HG02623 (cell line): ENCODE measurements around the gene ADGRE3.
"Not testable (repeated sequence)": the region's sequence is repeated elsewhere in the genome, so short reads cannot be mapped to it uniquely, and the experiment has no call there.

ENCODE experiments used
- ATAC-seq: cut with Tn5 transposase; IDR thresholded peaks from one replicate; pipeline ENCODE4 v1.9.1; 2021; ENCODE audit warnings: moderate library complexity; ENCODE audit not compliant: unreplicated experiment

ADGRE3 gene

GRCh38 chr19:14612242-14612641, 62.4 kb downstream of the ADGRE3 start:
- ATAC-seq = not testable (repeated sequence)

DNA sequence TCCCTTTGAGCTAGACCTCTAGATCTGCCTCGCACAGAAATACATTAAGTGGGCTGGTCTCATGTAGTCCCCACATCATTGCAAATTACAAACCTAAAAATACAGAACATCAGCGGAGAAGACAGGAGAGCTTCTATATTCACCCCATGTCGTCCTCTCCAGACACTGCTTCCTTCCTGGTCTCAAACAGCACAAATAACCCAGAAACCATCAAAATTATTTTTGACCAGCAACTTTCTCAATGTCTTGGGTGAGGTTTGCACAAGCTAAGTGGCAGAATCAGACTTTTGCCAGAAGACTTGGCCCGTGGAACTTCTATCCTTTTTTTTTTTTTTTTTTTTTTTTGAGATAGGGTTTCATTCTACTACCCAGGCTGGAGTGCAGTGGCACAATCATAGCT, 63.6 kb downstream of the ADGRE3 start:
- no peak for ATAC-seq

DNA sequence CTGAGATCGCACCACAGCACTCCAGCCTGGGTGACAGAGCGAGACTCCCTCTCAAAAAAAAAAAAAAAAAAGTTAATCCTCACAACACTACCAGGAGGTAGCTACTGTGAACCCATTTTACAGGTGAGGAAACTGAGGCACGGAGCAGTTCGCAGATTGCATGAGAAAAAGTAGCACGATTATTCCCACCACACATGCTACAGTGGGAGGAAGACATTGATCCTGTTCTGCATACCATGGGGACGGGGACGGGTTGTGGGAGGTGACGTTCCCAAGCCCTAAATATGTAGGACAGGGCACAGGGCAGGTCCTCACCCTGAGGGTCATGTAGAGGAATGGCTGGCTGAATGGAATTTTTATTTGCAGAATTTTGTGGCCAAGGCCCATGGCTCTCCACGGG, 68.0 kb downstream of the ADGRE3 start:
- ATAC-seq = no peak

GRCh38 chr19:14603990-14604387, 70.7 kb downstream of the ADGRE3 start:
- peak; percentile 65 for ATAC-seq

GRCh38 chr19:14599548-14600147, 75.0 kb downstream of the ADGRE3 start:
- no peak for ATAC-seq

GRCh38 chr19:14595558-14595957, 79.1 kb downstream of the ADGRE3 start:
- no peak for ATAC-seq

DNA sequence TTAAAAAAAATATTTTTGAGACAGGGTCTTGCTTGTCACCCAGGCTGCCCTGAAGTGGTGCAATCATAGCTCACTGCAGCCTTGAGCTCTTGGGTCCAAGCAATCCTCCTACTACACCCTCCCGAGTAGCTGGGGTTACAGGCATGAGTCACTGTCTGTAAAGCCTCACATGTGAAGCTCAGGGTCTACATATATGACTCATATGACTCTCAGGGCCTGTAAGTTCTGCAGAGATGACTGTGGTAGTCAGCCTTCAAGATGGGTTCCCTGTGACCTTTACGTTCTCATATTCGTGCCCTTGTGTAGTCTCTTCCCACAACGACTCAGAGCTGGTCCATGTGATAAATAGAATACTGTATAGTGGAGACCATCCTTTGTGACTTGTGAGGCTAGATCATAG, 85.2 kb downstream of the ADGRE3 start:
- not testable (repeated sequence) for ATAC-seq

- peak; percentile 39 for ATAC-seq
These were observed 89.5 kb downstream of the ADGRE3 start for GRCh38 chr19:14585187-14585586.

DNA sequence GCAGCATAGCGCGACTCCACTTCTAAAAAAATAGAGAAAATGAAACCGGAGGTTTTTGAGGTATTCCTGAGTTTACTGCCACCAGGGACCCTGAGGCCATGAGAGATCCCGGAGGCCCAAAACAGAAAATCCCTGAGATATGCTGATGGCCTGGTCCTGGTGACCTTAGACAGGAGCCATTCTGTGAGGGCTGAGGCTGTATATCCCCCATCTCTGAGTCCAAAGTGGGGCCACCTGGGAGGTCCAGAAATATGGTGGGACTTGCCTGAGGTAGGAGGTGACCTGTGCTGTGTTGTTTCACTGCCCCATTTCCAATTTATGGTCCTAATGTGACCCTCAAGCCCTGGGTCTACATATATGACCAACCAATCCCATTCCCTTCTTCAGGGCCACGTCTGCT, 90.3 kb downstream of the ADGRE3 start:
- ATAC-seq = not testable (repeated sequence)

- no peak for ATAC-seq
These were observed 91.7 kb downstream of the ADGRE3 start, which contains the start of gene CLEC17A for GRCh38 chr19:14582894-14583340. Gene CLEC17A, plus strand, starts transcription at chr19:14583084. Its CDS starts 77 bp downstream, at chr19:14583161.

- no peak for ATAC-seq
These were observed 93.9 kb downstream of the ADGRE3 start for GRCh38 chr19:14580623-14581237.

- ATAC-seq = no peak
These were observed 96.7 kb downstream of the ADGRE3 start for GRCh38 chr19:14577885-14578427.

DNA sequence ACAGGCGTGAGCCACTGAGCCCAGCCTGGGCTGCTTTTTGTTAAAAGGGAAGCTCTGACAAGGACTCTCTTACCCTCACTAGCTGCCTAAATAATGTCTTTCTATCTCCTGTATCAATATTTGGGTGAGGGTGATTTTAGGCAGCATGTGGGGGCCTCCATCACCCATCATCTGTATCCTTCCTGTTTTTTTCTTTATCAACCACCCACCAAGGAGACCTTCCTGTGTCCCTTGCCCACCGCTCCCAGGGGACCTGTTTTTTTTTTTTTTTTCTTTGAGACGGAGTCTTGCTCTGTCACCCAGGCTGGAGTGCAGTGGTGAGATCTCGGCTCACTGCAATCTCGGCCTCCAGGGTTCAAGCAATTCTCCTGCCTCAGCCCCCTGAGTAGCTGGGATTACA, 97.4 kb downstream of the ADGRE3 start:
- no peak for ATAC-seq

- no peak for ATAC-seq
These were observed 98.3 kb downstream of the ADGRE3 start for GRCh38 chr19:14576363-14576762.

- no peak for ATAC-seq
These were observed 99.1 kb downstream of the ADGRE3 start for GRCh38 chr19:14575428-14575980.

DNA sequence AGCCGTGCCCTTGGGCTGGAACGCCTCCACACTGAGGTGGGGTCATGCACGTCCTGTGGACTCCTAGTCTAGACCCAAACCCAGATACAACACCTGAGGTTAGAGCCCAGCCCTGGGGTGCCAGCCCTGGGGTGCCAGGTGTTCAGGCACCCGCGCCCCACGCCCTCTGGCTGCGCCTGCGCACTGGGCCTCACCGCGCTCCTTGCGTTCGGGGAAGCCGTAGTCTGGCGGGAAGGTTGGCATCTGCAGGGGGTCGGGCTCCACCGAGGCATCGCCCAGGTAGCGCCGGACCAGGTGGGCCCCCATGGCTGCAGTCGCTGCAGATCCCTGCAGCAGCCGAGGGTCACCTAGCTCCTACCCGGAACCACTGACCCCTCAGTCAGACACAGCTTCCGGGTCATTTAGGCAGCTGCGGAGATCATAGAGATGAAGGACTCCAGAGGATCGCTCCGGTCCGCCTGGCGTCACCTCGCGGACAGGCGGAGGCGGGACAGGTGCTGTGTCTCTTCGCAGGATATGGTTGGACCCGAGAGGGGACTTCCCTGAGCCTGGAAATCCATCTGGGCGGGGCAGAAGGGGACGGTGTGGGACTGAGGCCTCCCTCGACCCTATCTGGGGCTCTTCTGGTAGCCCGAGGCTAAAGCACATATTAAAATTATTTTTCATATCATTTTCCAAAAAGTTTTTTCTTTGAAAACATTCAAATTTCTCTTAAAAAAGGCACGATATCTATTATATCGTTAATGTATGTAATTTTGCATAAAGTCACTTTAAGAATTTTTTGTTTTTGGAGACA, 102.8 kb downstream of the ADGRE3 start, which contains the start of gene NDUFB7:
Gene NDUFB7, minus strand, starts transcription at position 372 of the 796 bp plus-strand sequence. Its CDS starts 66 bp downstream, at position 306.
- peak; percentile 85 for ATAC-seq

- ATAC-seq = no peak
These were observed 103.6 kb downstream of the ADGRE3 start for GRCh38 chr19:14570864-14571527.
